HCT116 (cell line): ENCODE measurements around the gene PER2. TPM values are rescaled to one million over a fixed set of nuclear protein-coding genes. Genes with fewer than 3 reads are reported as not detected.

Source experiments
- ATAC-seq: fragments of 200-7000 bp; cut with Tn5 transposase; 2 replicates; pipeline ENCODE4 v1.9.1; 2020; ENCODE audit warnings: mild to moderate bottlenecking, moderate library complexity
- BruUV-seq: library from RNA; stranded (reverse); fragments of 400-500 nt; replicated peaks from 2 replicates; lab custom pipeline; 2021; lab: Mats Ljungman, UMichigan
- CTCF ChIA-PET: fragments of 300-600 bp; sonication (Branson Sonifier 250); formaldehyde crosslinking; loops from one replicate; lab custom pipeline; 2021; ENCODE audit warnings: antibody characterized with exemption; lab: Charles Lee
- POLR2A ChIA-PET: fragments of 300-600, 350-600 bp; sonication (Branson Sonifier 250); formaldehyde crosslinking; loops from one replicate; lab custom pipeline; 2021; ENCODE audit warnings: antibody characterized with exemption; lab: Charles Lee
- RAD21 ChIA-PET, 2 experiments: fragments of 300-600 bp; sonication (Branson Sonifier 250); formaldehyde crosslinking; loops; one replicate each; lab custom pipeline; 2023; ENCODE audit warnings: low total read pairs in 2 of 2; ENCODE audit not compliant: uncharacterized antibody in 2 of 2, unreplicated experiment in 2 of 2, low non-redundant PET in 1 of 2; lab: Charles Lee
- DNase-seq: peaks from one replicate; pipeline ENCODE4 v3.0.0-alpha.2; 2010; ENCODE audit warnings: low read depth, low spot score
- H2AFZ ChIP-seq: fragments of 200-600 bp; shearing (Covaris generic), sonication (generic); 2 replicates; pipeline ENCODE4 v1.6.1; 2017; ENCODE audit warnings: low read depth, mixed run types, mixed read lengths, antibody characterized with exemption, low read length; ENCODE audit not compliant: poor library complexity, severe bottlenecking
- H3K27ac ChIP-seq: 2 replicates; pipeline ENCODE4 v1.5.1; 2012; ENCODE audit warnings: low read depth, low read length
- H3K27me3 ChIP-seq: fragments of 200-600 bp; sonication (generic); 2 replicates; pipeline ENCODE4 v1.6.1; 2016; ENCODE audit warnings: mixed run types, low read length, mixed read lengths; ENCODE audit not compliant: insufficient read depth
- H3K36me3 ChIP-seq, 2 experiments: fragments of 200-500 bp in 1 of 2; fragments of 200-600 bp in 1 of 2; sonication (Bioruptor generic) in 1 of 2; sonication (generic) in 1 of 2; 2 replicates each; pipeline versions ENCODE4 v1.5.1 to v1.6.1; 2014 to 2016; ENCODE audit warnings: low read length in 2 of 2, inconsistent platforms in 1 of 2, mixed read lengths in 1 of 2, mixed run types in 1 of 2; ENCODE audit not compliant: insufficient read depth in 2 of 2, control insufficient read depth in 1 of 2
- H3K4me1 ChIP-seq, 2 experiments: fragments of 200-600 bp in 1 of 2; sonication (generic) in 1 of 2; 2 replicates each; pipeline versions ENCODE4 v1.5.1 to v1.6.1; 2012 to 2017; ENCODE audit warnings: low read length in 2 of 2, inconsistent platforms in 1 of 2, mild to moderate bottlenecking in 1 of 2, mixed read lengths in 1 of 2, mixed run types in 1 of 2, moderate library complexity in 1 of 2; ENCODE audit not compliant: insufficient read depth in 2 of 2, control insufficient read depth in 1 of 2
- H3K4me2 ChIP-seq: fragments of 200-600 bp; sonication (generic); 2 replicates; pipeline ENCODE4 v1.6.1; 2017; ENCODE audit warnings: mixed run types, low read length, mixed read lengths
- H3K4me3 ChIP-seq, 2 experiments: fragments of 200-600 bp in 1 of 2; sonication (generic) in 1 of 2; replicated peaks in 1 of 2; 2 replicates each; pipeline ENCODE4 v1.5.1; 2011 to 2016; ENCODE audit warnings: low read length in 2 of 2, control low read depth in 1 of 2, low read depth in 1 of 2, mild to moderate bottlenecking in 1 of 2, mixed read lengths in 1 of 2, mixed run types in 1 of 2
- H3K79me2 ChIP-seq: fragments of 200-600 bp; sonication (generic); 2 replicates; pipeline ENCODE4 v1.6.1; 2017; ENCODE audit warnings: mild to moderate bottlenecking, mixed run types, low read length, moderate library complexity, mixed read lengths; ENCODE audit not compliant: insufficient read depth
- H3K9ac ChIP-seq: fragments of 200-600 bp; sonication (generic); 2 replicates; pipeline ENCODE4 v1.6.1; 2016; ENCODE audit warnings: low read length, mixed read lengths
- H3K9me2 ChIP-seq: fragments of 200-600 bp; sonication (generic), shearing (Covaris generic); 2 replicates; pipeline ENCODE4 v1.6.1; 2017; ENCODE audit warnings: mixed run types, mild to moderate bottlenecking, moderate library complexity; ENCODE audit not compliant: insufficient read depth
- H3K9me3 ChIP-seq, 2 experiments: fragments of 200-500 bp in 1 of 2; fragments of 200-600 bp in 1 of 2; sonication (Bioruptor generic) in 1 of 2; sonication (generic) in 1 of 2; 2 replicates each; pipeline ENCODE4 v1.6.1; 2014 to 2017; ENCODE audit warnings: low read length in 2 of 2, mixed read lengths in 2 of 2, inconsistent platforms in 1 of 2, low read depth in 1 of 2, mild to moderate bottlenecking in 1 of 2, mixed run types in 1 of 2, moderate library complexity in 1 of 2; ENCODE audit not compliant: control insufficient read depth in 1 of 2, insufficient read depth in 1 of 2
- H4K20me1 ChIP-seq: fragments of 200-600 bp; sonication (generic), shearing (Covaris generic); 2 replicates; pipeline ENCODE4 v1.6.1; 2017; ENCODE audit warnings: mixed run types, mild to moderate bottlenecking, moderate library complexity; ENCODE audit not compliant: insufficient read depth
- POLR2AphosphoS5 ChIP-seq: IDR thresholded peaks from 2 replicates; pipeline ENCODE4 v1.6.1; 2011; ENCODE audit warnings: mild to moderate bottlenecking, low read depth, low read length, moderate library complexity
- SIN3A ChIP-seq: IDR thresholded peaks from 2 replicates; pipeline ENCODE4 v1.6.1; 2012; ENCODE audit warnings: low read depth
- TCF7L2 ChIP-seq: IDR thresholded peaks from 2 replicates; pipeline ENCODE4 v1.7.0; 2011; ENCODE audit warnings: borderline replicate concordance, inconsistent platforms; ENCODE audit not compliant: insufficient read depth, insufficient read length; ENCODE audit errors: extremely low read depth
- YY1 ChIP-seq: IDR thresholded peaks from 2 replicates; pipeline ENCODE4 v1.6.1; 2011; ENCODE audit warnings: low read length, low read depth, moderate library complexity, mild to moderate bottlenecking; ENCODE audit not compliant: insufficient replicate concordance; ENCODE audit errors: extremely low read depth
- ZFX ChIP-seq: fragments of 450-650 bp; IDR thresholded peaks from 2 replicates; pipeline ENCODE4 v1.6.1; 2017
- intact Hi-C: fragments of 100-400 bp; cut with micrococcal nuclease; formaldehyde crosslinking; loops from 2 replicates; pipeline ENCODE4 v1.10.0; 2022
- total RNA-seq: library from RNA; stranded (reverse); gene quantifications from one replicate; pipeline ENCODE4 v1.2.1, GENCODE V29; 2021; ENCODE audit not compliant: unreplicated experiment
- TF ChIP-seq, protein P1 (sequence below), 3 experiments: fragments of 200-600 bp in 1 of 3; sonication (generic) in 1 of 3; IDR thresholded peaks in 2 of 3; conservative IDR thresholded peaks in 1 of 3; 2 replicates each; pipeline ENCODE4 v1.5.1; 2012 to 2017; ENCODE audit warnings: low read depth in 2 of 3, low read length in 2 of 3, antibody characterized with exemption in 1 of 3, borderline replicate concordance in 1 of 3, control low read depth in 1 of 3, mild to moderate bottlenecking in 1 of 3, mixed read lengths in 1 of 3, mixed run types in 1 of 3, moderate library complexity in 1 of 3; ENCODE audit not compliant: insufficient read depth in 1 of 3

The PER2 gene
- total RNA-seq, 1 experiment from 2014 or later = 18.7 TPM

DNA sequence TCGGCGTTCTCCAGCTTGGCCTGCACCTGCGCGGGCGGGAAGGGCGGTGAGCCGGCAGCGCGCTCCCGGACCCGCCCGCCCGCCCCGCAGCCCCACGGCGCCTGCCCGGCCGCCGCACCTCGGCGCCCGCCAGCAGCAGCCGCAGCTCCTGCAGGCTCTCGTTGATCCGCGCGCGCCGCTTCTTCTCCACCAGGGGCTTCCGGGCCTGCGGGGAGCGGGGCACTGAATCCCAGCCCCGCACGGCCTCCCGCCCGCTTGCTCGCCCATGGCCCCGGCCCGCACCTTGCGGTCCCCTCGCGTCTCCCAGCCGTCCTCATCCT, 48.9 kb downstream of the PER2 start:
- H2AFZ ChIP-seq = no peak overlapping the region
- no peaks in the 10 kb centered on the region for H4K20me1 ChIP-seq
- peak overlapping the region; percentile 75; the same call in 1 of the 2 replicates for H3K27ac ChIP-seq
- BruUV-seq = no TSS peak
- TF ChIP-seq, protein P1, sequence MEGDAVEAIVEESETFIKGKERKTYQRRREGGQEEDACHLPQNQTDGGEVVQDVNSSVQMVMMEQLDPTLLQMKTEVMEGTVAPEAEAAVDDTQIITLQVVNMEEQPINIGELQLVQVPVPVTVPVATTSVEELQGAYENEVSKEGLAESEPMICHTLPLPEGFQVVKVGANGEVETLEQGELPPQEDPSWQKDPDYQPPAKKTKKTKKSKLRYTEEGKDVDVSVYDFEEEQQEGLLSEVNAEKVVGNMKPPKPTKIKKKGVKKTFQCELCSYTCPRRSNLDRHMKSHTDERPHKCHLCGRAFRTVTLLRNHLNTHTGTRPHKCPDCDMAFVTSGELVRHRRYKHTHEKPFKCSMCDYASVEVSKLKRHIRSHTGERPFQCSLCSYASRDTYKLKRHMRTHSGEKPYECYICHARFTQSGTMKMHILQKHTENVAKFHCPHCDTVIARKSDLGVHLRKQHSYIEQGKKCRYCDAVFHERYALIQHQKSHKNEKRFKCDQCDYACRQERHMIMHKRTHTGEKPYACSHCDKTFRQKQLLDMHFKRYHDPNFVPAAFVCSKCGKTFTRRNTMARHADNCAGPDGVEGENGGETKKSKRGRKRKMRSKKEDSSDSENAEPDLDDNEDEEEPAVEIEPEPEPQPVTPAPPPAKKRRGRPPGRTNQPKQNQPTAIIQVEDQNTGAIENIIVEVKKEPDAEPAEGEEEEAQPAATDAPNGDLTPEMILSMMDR (IDR thresholded peaks at IDR 0.05 in 2 of 3, conservative IDR thresholded peaks at IDR 0.05 in 1 of 3; ENCODE audit: borderline replicate concordance in 1 of 3, insufficient read depth in 1 of 3, low read depth in 2 of 3, low read length in 2 of 3) = no peak
- TF ChIP-seq TCF7L2 = no peak
- TF ChIP-seq POLR2AphosphoS5 = no peak
- TF ChIP-seq SIN3A = no peak
- no peak for TF ChIP-seq YY1
- peak; percentile 78; the same call in 1 of the 2 replicates for TF ChIP-seq ZFX
- DNase-seq = no peak
- H3K9me2 ChIP-seq = no peaks in the 10 kb centered on the region
- peak overlapping the region; percentile 99 for H3K4me2 ChIP-seq
- H3K27me3 ChIP-seq = no peaks in the 10 kb centered on the region
- CTCF ChIA-PET = no interaction called here
- no peaks in the 10 kb centered on the region for H3K9me3 ChIP-seq
- intact Hi-C loops = no loop called here
- POLR2A ChIA-PET = no interaction called here
- H3K4me1 ChIP-seq = peaks cover 14 to 33% of the 10 kb centered on the region in 2 experiments
- RAD21 ChIA-PET = no interaction called here
- peak overlapping the region; percentile 73 for H3K9ac ChIP-seq
- peak overlapping the region; percentile 56 to 69 for H3K4me3 ChIP-seq
- H3K79me2 ChIP-seq = no peaks in the 10 kb centered on the region; the same call in 1 of the 2 replicates
- ATAC-seq = peak; percentile 41
- H3K36me3 ChIP-seq = no peaks in the 10 kb centered on the region
